Mesenchymal stem cell (in vitro differentiated cells and primary cell): ENCODE results near the gene TMEM14C.

Experiments
- DNase-seq: peaks from one replicate; pipeline ENCODE4 v3.0.0-alpha.2; 2013
- H2AFZ ChIP-seq: one replicate; pipeline ENCODE4 v1.6.1; 2013; ENCODE audit warnings: low read depth, mild to moderate bottlenecking, control low read depth, inconsistent platforms, low read length, moderate library complexity
- H2AK5ac ChIP-seq: 2 replicates; pipeline ENCODE4 v1.6.1; 2013; ENCODE audit warnings: low read length, moderate library complexity, mild to moderate bottlenecking, inconsistent platforms; ENCODE audit not compliant: severe bottlenecking
- H2BK120ac ChIP-seq: one replicate; pipeline ENCODE4 v1.6.1; 2013; ENCODE audit warnings: low read depth, mild to moderate bottlenecking, inconsistent platforms, low read length, moderate library complexity
- H2BK12ac ChIP-seq, 2 experiments: one replicate each; pipeline ENCODE4 v1.6.1; 2013; ENCODE audit warnings: inconsistent platforms in 2 of 2, low read length in 2 of 2, mild to moderate bottlenecking in 2 of 2, moderate library complexity in 2 of 2, control low read depth in 1 of 2
- H2BK15ac ChIP-seq: one replicate; pipeline ENCODE4 v1.6.1; 2013; ENCODE audit warnings: mild to moderate bottlenecking, low read depth, inconsistent platforms; ENCODE audit not compliant: poor library complexity, severe bottlenecking
- H2BK5ac ChIP-seq: 2 replicates; pipeline ENCODE4 v1.6.1; 2013; ENCODE audit warnings: low read depth, mild to moderate bottlenecking, low read length, control low read depth, inconsistent platforms; ENCODE audit not compliant: poor library complexity, severe bottlenecking
- H3K14ac ChIP-seq, 2 experiments: one replicate each; pipeline ENCODE4 v1.6.1; 2013; ENCODE audit warnings: inconsistent platforms in 2 of 2, low read length in 2 of 2, control low read depth in 1 of 2, mild to moderate bottlenecking in 1 of 2, moderate library complexity in 1 of 2
- H3K18ac ChIP-seq, 2 experiments: one replicate each; pipeline ENCODE4 v1.6.1; 2013; ENCODE audit warnings: inconsistent platforms in 2 of 2, low read length in 2 of 2, control low read depth in 1 of 2, low read depth in 1 of 2, mild to moderate bottlenecking in 1 of 2
- H3K23ac ChIP-seq, 2 experiments: one replicate each; pipeline ENCODE4 v1.6.1; 2013; ENCODE audit warnings: inconsistent platforms in 2 of 2, low read length in 2 of 2, mild to moderate bottlenecking in 2 of 2, moderate library complexity in 2 of 2, control low read depth in 1 of 2
- H3K27ac ChIP-seq: 2 replicates; pipeline ENCODE4 v1.5.1; 2013; ENCODE audit warnings: mild to moderate bottlenecking, moderate library complexity, low read length, control low read depth, inconsistent platforms; ENCODE audit not compliant: poor library complexity, severe bottlenecking
- H3K27me3 ChIP-seq, 2 experiments: 2 replicates each; pipeline versions ENCODE4 v1.6.1 to v1.7.0; 2013; ENCODE audit warnings: low read length in 2 of 2, mild to moderate bottlenecking in 2 of 2, moderate library complexity in 2 of 2, control low read depth in 1 of 2, inconsistent platforms in 1 of 2; ENCODE audit not compliant: control insufficient read depth in 1 of 2, insufficient read depth in 1 of 2
- H3K36me3 ChIP-seq, 2 experiments: 2 replicates each; pipeline versions ENCODE4 v1.6.1 to v1.7.0; 2013; ENCODE audit warnings: low read length in 2 of 2, control low read depth in 1 of 2, inconsistent platforms in 1 of 2, low read depth in 1 of 2, mild to moderate bottlenecking in 1 of 2; ENCODE audit not compliant: insufficient read depth in 2 of 2, control insufficient read depth in 1 of 2
- H3K4ac ChIP-seq, 2 experiments: one replicate each; pipeline ENCODE4 v1.6.1; 2013; ENCODE audit warnings: inconsistent platforms in 2 of 2, low read length in 2 of 2, mild to moderate bottlenecking in 2 of 2, moderate library complexity in 2 of 2, control low read depth in 1 of 2, low read depth in 1 of 2
- H3K4me1 ChIP-seq: 2 replicates; pipeline ENCODE4 v1.6.1; 2013; ENCODE audit warnings: low read depth, low read length, control low read depth; ENCODE audit not compliant: control insufficient read depth, insufficient read depth
- H3K4me2 ChIP-seq: 2 replicates; pipeline ENCODE4 v1.6.1; 2013; ENCODE audit warnings: low read length, mild to moderate bottlenecking, inconsistent platforms; ENCODE audit not compliant: poor library complexity, severe bottlenecking
- H3K4me3 ChIP-seq, 2 experiments: 2 replicates each; pipeline versions ENCODE4 v1.5.1 to v1.7.0; 2013; ENCODE audit warnings: low read length in 2 of 2, mild to moderate bottlenecking in 2 of 2, control low read depth in 1 of 2, low read depth in 1 of 2; ENCODE audit not compliant: insufficient read depth in 1 of 2
- H3K79me1 ChIP-seq: replicated peaks from 2 replicates; pipeline ENCODE4 v1.6.1; 2013; ENCODE audit warnings: mild to moderate bottlenecking, control low read depth, low read length, inconsistent platforms; ENCODE audit not compliant: poor library complexity, severe bottlenecking
- H3K9ac ChIP-seq: 2 replicates; pipeline ENCODE4 v1.7.0; 2013; ENCODE audit warnings: mild to moderate bottlenecking, low read length, moderate library complexity
- H3K9me3 ChIP-seq: 2 replicates; pipeline ENCODE4 v1.7.0; 2013; ENCODE audit warnings: mild to moderate bottlenecking, low read length; ENCODE audit not compliant: control insufficient read depth
- H4K8ac ChIP-seq: one replicate; pipeline ENCODE4 v1.6.1; 2013; ENCODE audit warnings: inconsistent platforms, mild to moderate bottlenecking, low read length, moderate library complexity
- H4K91ac ChIP-seq: one replicate; pipeline ENCODE4 v1.6.1; 2013; ENCODE audit warnings: mild to moderate bottlenecking, low read length, inconsistent platforms
- WGBS: methylation state at CpG from one replicate; pipeline ENCODE4 v1.1.7; 2013; ENCODE audit warnings: mixed read lengths; 5-methylcytosine and 5-hydroxymethylcytosine counted together

Gene TMEM14C

DNA sequence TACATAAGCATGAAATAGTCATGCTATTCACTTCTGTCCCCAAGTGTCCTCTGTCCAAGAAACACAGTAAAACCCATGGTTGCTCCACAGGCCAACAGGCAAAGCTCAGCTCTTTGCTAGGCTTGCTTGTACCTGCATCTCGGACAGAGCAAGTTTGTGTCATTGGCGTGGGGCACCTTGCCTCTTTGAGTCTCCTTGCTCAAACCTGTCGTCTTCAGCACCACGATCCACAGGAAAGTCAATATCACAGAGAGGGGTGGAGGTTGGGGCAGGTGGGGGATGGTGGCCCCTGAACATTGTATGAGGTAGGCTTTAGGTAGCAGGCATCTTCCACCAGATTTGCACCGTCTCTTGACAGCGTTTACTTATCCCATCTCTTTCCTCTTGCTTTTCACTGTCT lies 20.6 kb downstream of the TMEM14C start:
- Histone ChIP-seq H3K27me3 (no peaks in the 10 kb centered on the region), H3K9ac (no peak overlapping the region), H3K4me3 (no peak overlapping the region), H3K4me1 (peaks cover 1% of the 10 kb centered on the region), H2BK15ac (no peak overlapping the region), H3K18ac (no peak overlapping the region), H3K4ac (no peak overlapping the region), H2BK120ac (no peak overlapping the region), H4K91ac (no peak overlapping the region), H3K23ac (no peak overlapping the region), H3K9me3 (no peaks in the 10 kb centered on the region), H2AK5ac (no peak overlapping the region), H2BK5ac (no peak overlapping the region), H3K36me3 (peaks cover 11 to 26% of the 10 kb centered on the region in 2 experiments), H3K4me2 (no peak overlapping the region), H2AFZ (no peak overlapping the region), H3K14ac (no peak overlapping the region), H4K8ac (no peak overlapping the region), H3K79me1 (peaks cover 2% of the 10 kb centered on the region), H2BK12ac (no peak overlapping the region), H3K27ac (no peak overlapping the region)
- DNase-seq: no peak
- 89% methylated on average over 4 of the region's 6 CpGs for WGBS

- Histone ChIP-seq H3K9me3 (no peaks in the 10 kb centered on the region), H4K8ac (no peak overlapping the region), H3K4me2 (no peak overlapping the region), H2AK5ac (no peak overlapping the region), H3K9ac (no peak overlapping the region), H3K27me3 (no peaks in the 10 kb centered on the region), H4K91ac (no peak overlapping the region), H3K14ac (no peak overlapping the region), H2AFZ (no peak overlapping the region), H2BK12ac (no peak overlapping the region), H3K27ac (no peak overlapping the region), H3K18ac (no peak overlapping the region), H3K4ac (no peak overlapping the region), H3K23ac (peak overlapping the region in 1 of 2 experiments; percentile 18), H2BK15ac (no peak overlapping the region), H2BK120ac (no peak overlapping the region), H3K4me3 (no peak overlapping the region), H3K4me1 (peaks cover 6% of the 10 kb centered on the region), H3K79me1 (peaks cover 10% of the 10 kb centered on the region), H3K36me3 (peaks cover 16 to 33% of the 10 kb centered on the region in 2 experiments), H2BK5ac (no peak overlapping the region)
- WGBS: 85% methylated on average over 5 of the region's 5 CpGs
- no peak for DNase-seq
Observed at GRCh38 chr6:10745116-10745515, 22.2 kb downstream of the TMEM14C start.

DNA sequence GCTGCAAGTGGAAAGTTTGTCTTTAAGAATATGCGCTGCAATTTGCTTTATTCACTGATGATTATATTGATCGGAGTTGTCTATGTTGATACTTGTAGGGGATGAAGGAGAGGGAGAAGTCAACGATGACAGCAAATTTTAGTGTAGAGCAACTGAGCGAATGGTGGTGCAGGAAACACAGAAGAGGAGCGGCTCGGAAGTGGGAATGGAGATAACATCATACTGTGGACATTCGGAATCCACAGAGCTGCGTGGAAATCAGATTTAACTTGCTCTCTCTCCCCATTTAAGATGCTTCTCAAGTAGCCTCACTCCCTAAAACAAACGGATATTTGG lies 24.0 kb downstream of the TMEM14C start:
- 85% methylated on average over 9 of the region's 9 CpGs for WGBS
- no peak overlapping the region for H3K14ac ChIP-seq

GRCh38 chr6:10747251-10747972 lies 24.5 kb downstream of the TMEM14C start, which contains the start of gene TMEM14B:
TMEM14B (plus strand) TSS chr6:10747805; CDS start chr6:10749246, 1,441 bp downstream.
- no peak within 1 kb of the TSS for H2BK5ac ChIP-seq
- DNase-seq: peak; percentile 96
- no peak within 1 kb of the TSS for H3K14ac ChIP-seq
- H3K4me1 ChIP-seq: peaks cover 8% of the 10 kb centered on the region
- H3K4ac ChIP-seq: peak within 1 kb of the TSS; percentile 46 to 73
- H2AK5ac ChIP-seq: no peak within 1 kb of the TSS
- WGBS: 3% methylated on average over 50 of the region's 52 CpGs
- peak within 1 kb of the TSS; percentile 82 for H3K4me2 ChIP-seq
- H4K8ac ChIP-seq: peak within 1 kb of the TSS; percentile 52
- peak within 1 kb of the TSS; percentile 65 to 91 for H3K4me3 ChIP-seq
- H3K23ac ChIP-seq: no peak within 1 kb of the TSS
- H3K9me3 ChIP-seq: no peaks in the 10 kb centered on the region
- H4K91ac ChIP-seq: peak within 1 kb of the TSS; percentile 53
- H2BK120ac ChIP-seq: no peak within 1 kb of the TSS
- peak within 1 kb of the TSS; percentile 60 for H2AFZ ChIP-seq
- peak within 1 kb of the TSS; percentile 97 for H3K9ac ChIP-seq
- peak within 1 kb of the TSS in 1 of 2 experiments; percentile 21 for H2BK12ac ChIP-seq
- H3K27me3 ChIP-seq: no peaks in the 10 kb centered on the region
- peak within 1 kb of the TSS; percentile 39 for H3K27ac ChIP-seq
- peak within 1 kb of the TSS; percentile 67 to 82 for H3K18ac ChIP-seq
- H2BK15ac ChIP-seq: peak within 1 kb of the TSS; percentile 12
- H3K79me1 ChIP-seq: peaks cover 15% of the 10 kb centered on the region
- peaks cover 18 to 38% of the 10 kb centered on the region in 2 experiments for H3K36me3 ChIP-seq

More for the DNA sequence above, 24.0 kb downstream of the TMEM14C start:
- no peak overlapping the region for H3K23ac ChIP-seq
- no peaks in the 10 kb centered on the region for H3K9me3 ChIP-seq
- peak overlapping the region in 1 of 2 experiments; percentile 91 for H3K4me3 ChIP-seq
- no peak overlapping the region for H2AK5ac ChIP-seq
- H2BK15ac ChIP-seq: no peak overlapping the region
- H3K79me1 ChIP-seq: peaks cover 13% of the 10 kb centered on the region
- peak overlapping the region in 1 of 2 experiments; percentile 64 for H3K18ac ChIP-seq
- peak overlapping the region; percentile 97 for H3K9ac ChIP-seq
- no peak for DNase-seq
- H2BK120ac ChIP-seq: no peak overlapping the region
- H3K27me3 ChIP-seq: no peaks in the 10 kb centered on the region
- peak overlapping the region; percentile 52 for H4K8ac ChIP-seq
- no peak overlapping the region for H3K4ac ChIP-seq
- H2BK12ac ChIP-seq: no peak overlapping the region
- H3K36me3 ChIP-seq: peaks cover 20 to 42% of the 10 kb centered on the region in 2 experiments
- H2AFZ ChIP-seq: peak overlapping the region; percentile 60
- no peak overlapping the region for H3K27ac ChIP-seq
- no peak overlapping the region for H4K91ac ChIP-seq
- H3K4me1 ChIP-seq: peaks cover 8% of the 10 kb centered on the region
- H2BK5ac ChIP-seq: no peak overlapping the region
- peak overlapping the region; percentile 67 for H3K4me2 ChIP-seq
